ENCODE data around the gene RPL41. TPM values are rescaled to one million over a fixed set of nuclear protein-coding genes. Genes with fewer than 3 reads are reported as not detected.
A peak's percentile ranks its signal among the peaks of the same experiment; 100 is the strongest.
"Not testable (repeated sequence)": the region's sequence is repeated elsewhere in the genome, so short reads cannot be mapped to it uniquely, and the experiment has no call there.

The RPL41 gene
- total RNA-seq, 2 experiments from 2014 or later, result 3,748 to 4,271 TPM

DNA sequence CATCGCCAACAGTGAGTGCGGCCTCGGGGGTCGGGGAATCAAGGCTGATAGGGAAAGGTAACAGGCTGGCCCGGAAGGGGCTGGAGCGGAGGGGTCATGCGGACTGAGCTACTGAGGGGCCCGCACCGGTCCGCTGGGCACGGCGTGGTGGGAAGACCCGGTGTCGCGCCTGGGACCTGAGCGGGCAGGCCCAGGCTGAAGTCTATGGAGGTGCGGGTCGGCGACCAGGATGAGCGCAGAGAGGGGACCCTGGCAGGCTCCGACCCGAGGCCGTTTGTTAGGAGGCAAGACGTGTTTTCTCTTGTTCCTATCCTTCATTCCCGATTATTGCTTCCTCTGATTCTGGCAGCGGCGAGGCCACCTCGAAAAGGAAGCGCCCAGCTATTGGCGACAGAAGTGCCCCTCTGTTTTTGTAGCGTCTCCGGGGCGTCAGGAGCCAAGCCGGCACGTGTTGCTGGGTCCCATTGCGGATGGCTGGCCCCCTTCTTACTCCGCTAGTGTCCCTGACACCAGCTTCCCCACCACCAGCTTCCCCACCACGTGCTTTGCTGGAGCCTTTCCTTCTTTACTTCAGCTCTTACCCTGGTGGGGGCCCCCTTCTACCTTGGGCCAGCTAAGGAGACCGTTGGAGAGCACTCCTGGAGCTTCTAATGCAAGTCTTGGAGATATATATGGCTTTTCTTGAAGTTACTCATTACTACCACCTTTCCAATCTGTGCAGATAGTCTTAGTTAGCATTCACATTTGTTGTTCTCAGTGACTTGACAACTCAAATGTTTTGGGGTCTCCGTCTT, 11.4 kb upstream of the RPL41 start:
- Mint-ChIP-seq H3K9me3 (ENCODE audit: low read depth) (no peaks in the 10 kb centered on the region), H3K36me3 (peaks cover 43% of the 10 kb centered on the region), H3K4me3 (peak overlapping the region; percentile 99), H3K4me1 (peaks cover 44% of the 10 kb centered on the region), H3K27ac (peak overlapping the region; percentile 98), H3K27me3 (no peaks in the 10 kb centered on the region)
- CTCF ChIA-PET, result interaction anchor here (0.7 to 8.6 kb wide), 21 partner anchors 8 to 375 kb away, joined by 3 to 97 read pairs (median 8); partner anchors contain the start of genes CD63, ERBB3, ESYT1 and IKZF4
- DNase-seq (peak; percentile 63), ATAC-seq (peak; percentile 8)

DNA sequence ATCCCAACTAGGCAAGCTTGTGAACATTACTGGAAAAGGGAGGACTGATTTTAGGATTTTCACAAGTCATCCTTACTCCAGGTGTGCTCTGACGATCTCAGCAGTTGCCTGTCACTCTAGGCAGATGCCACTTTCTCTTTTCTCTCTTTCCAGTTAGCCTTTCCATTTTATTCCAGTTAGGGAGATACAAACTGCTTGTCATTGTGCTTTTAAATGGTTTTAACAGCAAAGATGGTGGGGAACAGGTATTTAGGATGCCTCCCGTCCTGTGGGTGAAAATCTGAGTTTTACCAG, 10.9 kb upstream of the RPL41 start:
- Mint-ChIP-seq H3K9me3 (ENCODE audit: low read depth) (no peaks in the 10 kb centered on the region), H3K27ac (peak overlapping the region; percentile 98), H3K36me3 (peaks cover 48% of the 10 kb centered on the region), H3K4me1 (peaks cover 44% of the 10 kb centered on the region), H3K4me3 (peak overlapping the region; percentile 99), H3K27me3 (no peaks in the 10 kb centered on the region)
- no peak for ATAC-seq
- DNase-seq, result no peak
- CTCF ChIA-PET, result interaction anchor here (1.0 to 8.6 kb wide), 10 partner anchors 13 to 367 kb away, joined by 3 to 97 read pairs (median 12); partner anchors contain the start of genes ERBB3, RPL41, SMARCC2 and ZC3H10

DNA sequence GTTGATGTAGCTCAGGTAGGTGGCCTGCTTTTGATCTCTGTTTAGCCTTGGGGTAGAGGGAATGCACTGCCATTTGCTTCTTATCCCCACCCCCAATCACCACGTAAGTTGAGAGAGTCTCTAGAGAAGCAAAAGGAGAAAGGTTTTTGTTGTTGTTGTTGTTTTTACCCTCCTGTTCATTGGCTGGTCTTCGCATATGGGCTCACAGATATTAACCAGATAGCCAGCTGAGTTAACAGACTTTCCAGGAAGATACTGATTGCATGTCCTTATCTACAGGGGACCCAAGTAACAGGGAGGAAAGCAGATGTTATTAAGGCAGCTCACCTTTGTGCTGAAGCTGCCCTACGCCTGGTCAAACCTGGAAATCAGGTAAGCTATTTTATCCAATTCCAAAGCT, 9.2 kb upstream of the RPL41 start:
- ATAC-seq, result no peak
- Mint-ChIP-seq H3K4me1 (peaks cover 34% of the 10 kb centered on the region), H3K27ac (peak overlapping the region; percentile 76), H3K9me3 (ENCODE audit: low read depth) (no peaks in the 10 kb centered on the region), H3K36me3 (peaks cover 60% of the 10 kb centered on the region), H3K4me3 (peak overlapping the region; percentile 21), H3K27me3 (no peaks in the 10 kb centered on the region)
- CTCF ChIA-PET, result interaction anchor here (1.1 to 6.4 kb wide), 7 partner anchors 8 to 133 kb away, joined by 3 to 66 read pairs (median 3); partner anchors contain the start of genes RAB5B, RPL41 and ZC3H10
- no peak for DNase-seq

DNA sequence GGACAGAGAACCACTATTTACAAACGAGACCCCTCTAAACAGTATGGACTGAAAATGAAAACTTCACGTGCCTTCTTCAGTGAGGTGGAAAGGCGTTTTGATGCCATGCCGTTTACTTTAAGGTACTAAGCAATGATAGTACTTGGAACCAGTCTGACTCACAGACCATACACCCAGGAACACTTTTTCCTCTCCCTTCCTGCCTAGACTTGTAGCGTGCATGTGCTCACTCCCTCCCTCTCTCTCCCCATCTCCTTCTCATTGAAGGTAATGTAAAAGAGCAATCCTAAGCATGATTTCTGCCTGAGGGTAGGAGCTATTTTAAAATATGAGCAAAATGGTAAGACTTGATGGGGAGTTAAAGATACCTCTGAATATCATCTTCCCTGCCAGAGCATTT, 5.9 kb upstream of the RPL41 start:
- Mint-ChIP-seq H3K27ac (no peak overlapping the region), H3K9me3 (ENCODE audit: low read depth) (no peaks in the 10 kb centered on the region), H3K27me3 (no peaks in the 10 kb centered on the region), H3K36me3 (peaks cover 68% of the 10 kb centered on the region), H3K4me3 (no peak overlapping the region), H3K4me1 (peaks cover 23% of the 10 kb centered on the region)
- ATAC-seq (no peak), DNase-seq (no peak)
- CTCF ChIA-PET, result interaction anchor here (1.5 to 1.6 kb wide), 2 partner anchors 31 to 79 kb away, joined by 4 to 5 read pairs; partner anchors contain the start of gene SMARCC2

GRCh38 chr12:56114084-56114483, 2.3 kb upstream of the RPL41 start:
- CTCF ChIA-PET, result no interaction called here
- Mint-ChIP-seq H3K9me3 (ENCODE audit: low read depth) (no peaks in the 10 kb centered on the region), H3K36me3 (peaks cover 58% of the 10 kb centered on the region), H3K27me3 (no peaks in the 10 kb centered on the region), H3K4me1 (peaks cover 22% of the 10 kb centered on the region), H3K27ac (peak overlapping the region; percentile 48), H3K4me3 (no peak overlapping the region)
- DNase-seq (no peak), ATAC-seq (no peak)

DNA sequence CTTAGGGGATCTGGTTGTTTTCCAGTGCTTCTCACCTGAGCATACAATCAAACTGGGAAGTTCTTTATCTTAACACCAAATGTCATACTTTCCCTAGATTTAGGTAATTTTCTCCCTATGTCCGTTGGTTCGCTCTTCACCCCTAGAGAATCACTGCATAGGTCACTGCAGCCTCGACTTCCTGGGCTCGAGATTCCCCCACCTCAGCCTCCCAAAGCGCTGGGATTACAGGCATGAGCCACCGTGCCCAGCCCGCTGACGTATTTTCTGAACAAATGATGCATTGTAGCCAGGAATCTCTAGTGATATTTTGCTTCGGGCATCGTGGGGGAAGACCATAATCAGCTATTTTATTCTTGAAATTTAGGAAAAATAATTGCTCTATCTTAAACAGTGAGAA, 1.1 kb upstream of the RPL41 start:
- Mint-ChIP-seq H3K36me3 (peaks cover 51% of the 10 kb centered on the region), H3K9me3 (ENCODE audit: low read depth) (no peaks in the 10 kb centered on the region), H3K27me3 (no peaks in the 10 kb centered on the region), H3K4me3 (peak overlapping the region; percentile 98), H3K4me1 (peaks cover 33% of the 10 kb centered on the region), H3K27ac (peak overlapping the region; percentile 98)
- DNase-seq, result no peak
- ATAC-seq, result no peak
- CTCF ChIA-PET, result interaction anchor here (0.8 to 1.8 kb wide), 7 partner anchors 8 to 75 kb away, joined by 3 to 9 read pairs (median 4); partner anchors contain the start of gene PA2G4

DNA sequence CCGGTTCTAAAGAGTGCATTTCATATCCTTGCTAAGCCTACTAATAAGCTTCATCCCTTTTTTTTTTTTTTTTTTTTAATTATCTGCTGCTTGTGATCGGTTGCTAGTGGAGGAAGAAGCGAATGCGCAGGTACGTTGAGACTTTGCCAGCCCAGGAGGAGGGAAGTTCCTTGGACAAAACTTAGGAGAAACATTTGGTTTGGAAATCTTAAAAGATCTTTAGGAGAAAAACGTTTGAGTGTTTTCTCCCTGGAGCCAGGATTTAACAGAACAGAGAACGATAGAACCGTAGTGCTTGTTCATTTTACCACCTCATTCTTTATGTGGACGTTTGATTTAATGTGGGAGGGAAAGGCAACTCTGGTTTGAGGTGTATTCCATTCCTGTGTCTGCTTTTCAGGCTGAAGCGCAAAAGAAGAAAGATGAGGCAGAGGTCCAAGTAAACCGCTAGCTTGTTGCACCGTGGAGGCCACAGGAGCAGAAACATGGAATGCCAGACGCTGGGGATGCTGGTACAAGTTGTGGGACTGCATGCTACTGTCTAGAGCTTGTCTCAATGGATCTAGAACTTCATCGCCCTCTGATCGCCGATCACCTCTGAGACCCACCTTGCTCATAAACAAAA, 761 bp downstream of the RPL41 start:
- not testable (repeated sequence) for DNase-seq; H3K27me3 Mint-ChIP-seq; H3K9me3 Mint-ChIP-seq (ENCODE audit: low read depth); ATAC-seq
- Mint-ChIP-seq H3K27ac (peak overlapping the region; percentile 98), H3K4me1 (peaks cover 33% of the 10 kb centered on the region), H3K36me3 (peaks cover 34% of the 10 kb centered on the region), H3K4me3 (peak overlapping the region; percentile 98)
- CTCF ChIA-PET, result interaction anchor here (0.6 to 5.5 kb wide), 14 partner anchors 10 to 347 kb away, joined by 3 to 154 read pairs (median 14); partner anchors contain the start of genes ERBB3, ESYT1, MYL6 and MYL6B

- Mint-ChIP-seq H3K36me3 (peaks cover 26% of the 10 kb centered on the region), H3K27me3 (no peaks in the 10 kb centered on the region), H3K27ac (peak within 1 kb of the TSS; percentile 98), H3K4me3 (peak within 1 kb of the TSS; percentile 98), H3K4me1 (peaks cover 33% of the 10 kb centered on the region), H3K9me3 (ENCODE audit: low read depth) (no peaks in the 10 kb centered on the region)
- CTCF ChIA-PET, result interaction anchor here (0.6 to 5.5 kb wide), 40 partner anchors 10 to 519 kb away, joined by 3 to 154 read pairs (median 4); partner anchors contain the start of genes ANKRD52, DNAJC14, ERBB3 and ESYT1
- DNase-seq (peak; percentile 100), ATAC-seq (peak; percentile 79)
These were observed 1.6 kb downstream of the RPL41 start, which contains the start of gene ZC3H10 for GRCh38 chr12:56117778-56118687. ZC3H10 (plus strand) TSS chr12:56118266; CDS start chr12:56120563, 2,297 bp downstream.

- H3K27ac Mint-ChIP-seq, result peak overlapping the region; percentile 98
- DNase-seq, result no peak
- H3K4me3 Mint-ChIP-seq, result peak overlapping the region; percentile 98
- peaks cover 18% of the 10 kb centered on the region for H3K36me3 Mint-ChIP-seq
- H3K9me3 Mint-ChIP-seq (ENCODE audit: low read depth), result no peaks in the 10 kb centered on the region
- no peak for ATAC-seq
- H3K4me1 Mint-ChIP-seq, result peaks cover 35% of the 10 kb centered on the region
- H3K27me3 Mint-ChIP-seq, result no peaks in the 10 kb centered on the region
- CTCF ChIA-PET, result interaction anchor here (0.7 to 5.5 kb wide), 40 partner anchors 9 to 518 kb away, joined by 3 to 154 read pairs (median 4); partner anchors contain the start of genes ANKRD52, DNAJC14, ERBB3 and ESYT1
These were observed 2.4 kb downstream of the RPL41 start for GRCh38 chr12:56118688-56119357.

- ATAC-seq (no peak), DNase-seq (peak; percentile 76)
- Mint-ChIP-seq H3K36me3 (peaks cover 15% of the 10 kb centered on the region), H3K27ac (peak overlapping the region; percentile 98), H3K9me3 (ENCODE audit: low read depth) (no peaks in the 10 kb centered on the region), H3K4me1 (peaks cover 41% of the 10 kb centered on the region), H3K4me3 (peak overlapping the region; percentile 98), H3K27me3 (no peaks in the 10 kb centered on the region)
- CTCF ChIA-PET, result interaction anchor here (0.7 to 5.5 kb wide), 27 partner anchors 8 to 383 kb away, joined by 3 to 154 read pairs (median 6); partner anchors contain the start of genes ANKRD52, COQ10A, ESYT1 and MYL6
These were observed 2.9 kb downstream of the RPL41 start for GRCh38 chr12:56119361-56119796.

DNA sequence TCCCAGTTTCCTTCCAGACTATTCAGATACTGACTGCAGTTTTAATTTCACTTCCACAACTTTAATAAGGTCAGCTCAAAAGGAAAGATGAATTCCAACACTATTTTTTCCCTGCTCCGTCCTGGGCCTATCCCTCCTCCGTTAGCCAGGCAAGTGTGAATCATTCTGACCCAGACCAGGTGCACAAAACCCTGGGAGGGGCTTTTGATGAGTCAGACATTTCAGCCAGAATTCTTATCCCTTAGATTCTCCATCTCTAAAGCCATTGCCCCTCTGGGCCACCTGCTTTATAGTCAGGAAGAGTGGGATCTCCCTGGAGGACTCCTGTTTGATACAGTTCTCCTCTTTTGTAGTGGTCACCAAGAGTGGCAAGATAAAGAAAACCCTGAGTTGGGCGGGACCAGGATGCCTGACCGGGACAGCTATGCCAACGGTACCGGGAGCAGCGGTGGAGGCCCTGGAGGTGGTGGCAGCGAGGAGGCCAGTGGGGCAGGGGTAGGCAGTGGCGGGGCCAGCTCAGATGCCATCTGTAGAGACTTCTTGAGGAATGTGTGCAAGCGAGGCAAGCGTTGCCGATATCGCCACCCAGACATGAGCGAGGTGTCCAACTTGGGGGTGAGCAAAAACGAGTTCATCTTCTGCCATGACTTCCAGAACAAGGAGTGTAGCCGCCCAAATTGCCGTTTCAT, 3.9 kb downstream of the RPL41 start:
- Mint-ChIP-seq H3K4me1 (peaks cover 41% of the 10 kb centered on the region), H3K27me3 (no peaks in the 10 kb centered on the region), H3K36me3 (peaks cover 15% of the 10 kb centered on the region), H3K4me3 (no peak overlapping the region), H3K27ac (no peak overlapping the region), H3K9me3 (ENCODE audit: low read depth) (no peaks in the 10 kb centered on the region)
- CTCF ChIA-PET, result interaction anchor here (0.6 to 5.5 kb wide), 14 partner anchors 7 to 384 kb away, joined by 3 to 154 read pairs (median 5); partner anchors contain the start of genes COQ10A, ESYT1, MYL6 and PA2G4
- ATAC-seq (no peak), DNase-seq (no peak)

All from activated CD8-positive, alpha-beta memory T cell treated with anti-CD3 and anti-CD28 coated beads, Interleukin-2, amount 10 ng/mL, durations not matched to agents 7 days and 5 days (primary cell).